Endothelial cell of umbilical vein (primary cell): ENCODE results near the gene SPDEF. TPM values are rescaled to one million over a fixed set of nuclear protein-coding genes. Genes with fewer than 3 reads are reported as not detected.

ENCODE experiments used
- BruUV-seq: library from RNA; stranded (reverse); fragments of 400-500 nt; replicated peaks from 2 replicates; lab custom pipeline; 2021; lab: Mats Ljungman, UMichigan
- CTCF ChIA-PET: fragments of 300-600, 350-600 bp; sonication (Branson Sonifier 250); formaldehyde crosslinking; loops from one replicate; lab custom pipeline; 2021; ENCODE audit warnings: antibody characterized with exemption, inconsistent platforms; lab: Charles Lee
- POLR2A ChIA-PET: fragments of 300-600, 350-600 bp; sonication (Branson Sonifier 250); formaldehyde crosslinking; loops from one replicate; lab custom pipeline; 2021; ENCODE audit warnings: antibody characterized with exemption, inconsistent platforms; lab: Charles Lee
- DNase-seq: peaks from one replicate; pipeline ENCODE4 v3.0.0-alpha.2; 2011; ENCODE audit warnings: low read depth, low spot score
- FAIRE-seq: peaks from 2 replicates; lab custom pipeline; 2011; peaks lifted over from hg19 to GRCh38; lab: Jason Lieb, UNC
- H2AFZ ChIP-seq: 2 replicates; pipeline ENCODE4 v1.6.0; 2012; ENCODE audit warnings: low read depth, low read length, control low read depth, inconsistent platforms
- H3K27ac ChIP-seq: 2 replicates; pipeline ENCODE4 v1.5.1; 2011; ENCODE audit warnings: low read depth, mild to moderate bottlenecking, control low read depth, low read length, moderate library complexity; ENCODE audit not compliant: insufficient read depth
- H3K27me3 ChIP-seq, 2 experiments: 2 replicates each; pipeline versions ENCODE4 v1.6.0 to v1.6.1; 2011; ENCODE audit warnings: low read length in 2 of 2, mixed read lengths in 1 of 2; ENCODE audit not compliant: control insufficient read depth in 2 of 2, insufficient read depth in 2 of 2
- H3K36me3 ChIP-seq, 2 experiments: 2 replicates in 1 of 2; 3 replicates in 1 of 2; pipeline ENCODE4 v1.5.1; 2011; ENCODE audit warnings: low read length in 2 of 2, mild to moderate bottlenecking in 1 of 2, moderate library complexity in 1 of 2; ENCODE audit not compliant: control insufficient read depth in 2 of 2, insufficient read depth in 2 of 2; ENCODE audit errors: extremely low read depth in 1 of 2
- H3K4me1 ChIP-seq: 3 replicates; pipeline ENCODE4 v1.5.1; 2011; ENCODE audit warnings: mild to moderate bottlenecking, low read length; ENCODE audit not compliant: control insufficient read depth, insufficient read depth; ENCODE audit errors: extremely low read depth
- H3K4me2 ChIP-seq: 2 replicates; pipeline ENCODE4 v1.6.1; 2011; ENCODE audit warnings: low read length, control low read depth, mixed read lengths; ENCODE audit not compliant: insufficient read depth
- H3K4me3 ChIP-seq, 3 experiments: fragments of 200-600 bp in 1 of 3; sonication (generic), shearing (Covaris generic) in 1 of 3; replicated peaks in 1 of 3; 2 replicates each; pipeline ENCODE4 v1.5.1; 2011 to 2016; ENCODE audit warnings: control low read depth in 3 of 3, low read length in 3 of 3, mild to moderate bottlenecking in 2 of 3, inconsistent platforms in 1 of 3, low read depth in 1 of 3, moderate library complexity in 1 of 3; ENCODE audit not compliant: insufficient read depth in 1 of 3
- H3K79me2 ChIP-seq: 2 replicates; pipeline ENCODE4 v1.6.0; 2012; ENCODE audit warnings: low read length, inconsistent platforms; ENCODE audit not compliant: control insufficient read depth, insufficient read depth
- H3K9ac ChIP-seq: replicated peaks from 2 replicates; pipeline ENCODE3; 2011; ENCODE audit warnings: low read length, control low read depth; ENCODE audit not compliant: insufficient read depth; ENCODE audit errors: extremely low read depth
- H3K9me1 ChIP-seq: replicated peaks from 3 replicates; pipeline ENCODE4 v1.6.0; 2011; ENCODE audit warnings: mild to moderate bottlenecking, low read length; ENCODE audit not compliant: control insufficient read depth, insufficient read depth; ENCODE audit errors: extremely low read depth
- H3K9me3 ChIP-seq: replicated peaks from 2 replicates; pipeline ENCODE4 v1.5.1; 2012; ENCODE audit warnings: low read length, inconsistent platforms; ENCODE audit not compliant: control insufficient read depth, insufficient read depth
- H4K20me1 ChIP-seq: replicated peaks from 2 replicates; pipeline ENCODE3; 2011; ENCODE audit warnings: mild to moderate bottlenecking, low read length; ENCODE audit not compliant: control insufficient read depth, insufficient read depth; ENCODE audit errors: extremely low read depth
- CTCF ChIP-seq, 2 donors: IDR thresholded peaks; 1 replicate in 1 of 2; 2 replicates in 1 of 2; pipeline ENCODE4 v1.5.1; 2011; ENCODE audit warnings: low read length in 2 of 2, mild to moderate bottlenecking in 2 of 2, moderate library complexity in 2 of 2, control low read depth in 1 of 2, inconsistent platforms in 1 of 2, low read depth in 1 of 2; ENCODE audit not compliant: insufficient read depth in 1 of 2; ENCODE audit errors: extremely low read depth in 1 of 2
- EZH2 ChIP-seq: IDR thresholded peaks from 2 replicates; pipeline ENCODE4 v1.6.1; 2012; ENCODE audit warnings: borderline replicate concordance, low read depth, mild to moderate bottlenecking, moderate library complexity, low read length, inconsistent platforms; ENCODE audit not compliant: severe bottlenecking
- FOS ChIP-seq: IDR thresholded peaks from 2 replicates; pipeline ENCODE4 v1.6.1; 2011; ENCODE audit warnings: mild to moderate bottlenecking, low read length, moderate library complexity, borderline replicate concordance; ENCODE audit not compliant: insufficient read depth
- GATA2 ChIP-seq: IDR thresholded peaks from 2 replicates; pipeline ENCODE4 v1.7.0; 2011; ENCODE audit warnings: low read depth, mild to moderate bottlenecking, moderate library complexity, mixed read lengths, low read length; ENCODE audit not compliant: insufficient read length, insufficient read depth
- JUN ChIP-seq: IDR thresholded peaks from 2 replicates; pipeline ENCODE4 v1.6.1; 2011; ENCODE audit warnings: borderline replicate concordance, low read depth; ENCODE audit not compliant: insufficient read length, insufficient read depth
- POLR2A ChIP-seq: IDR thresholded peaks from 2 replicates; pipeline ENCODE4 v1.6.1; 2012; ENCODE audit warnings: low read depth, mild to moderate bottlenecking, control low read depth, low read length
- POLR2AphosphoS5 ChIP-seq: IDR thresholded peaks from 2 replicates; pipeline ENCODE4 v1.6.1; 2012; ENCODE audit warnings: low read depth, mild to moderate bottlenecking, control low read depth, low read length, moderate library complexity; ENCODE audit not compliant: insufficient read depth
- dilution Hi-C: fragments of 300-500 bp; cut with MboI; formaldehyde crosslinking; loops from one replicate; pipeline ENCODE4 v1.15.0; 2019; ENCODE audit warnings: low sequenced_read_pairs; ENCODE audit not compliant: extremely low pct_ligation_motif_present
- intact Hi-C: fragments of 100-400 bp; cut with micrococcal nuclease; formaldehyde crosslinking; loops from one replicate; pipeline ENCODE4 v1.10.0; 2022
- polyA plus RNA-seq, 4 experiments: library from polyadenylated mRNA; depleted of rRNA in 3 of 4; stranded (reverse) in 3 of 4; unstranded in 1 of 4; fragments of >200 nt; gene quantifications; 2 replicates each; pipeline versions ENCODE4 v1.2.1 to v1.2.3, GENCODE V29; 2011 to 2012; ENCODE audit warnings: missing spikeins in 1 of 4
- total RNA-seq: library from RNA; stranded (reverse); gene quantifications from 2 replicates; pipeline ENCODE4 v1.2.3, GENCODE V29; 2021
- TF ChIP-seq, protein P1 (sequence below): IDR thresholded peaks from 2 replicates; pipeline ENCODE4 v1.6.1; 2011; ENCODE audit not compliant: insufficient read depth, insufficient read length

Gene SPDEF
- total and polyA plus RNA-seq, 2 donors (not counting 3 experiments of a cell fraction or from before 2014, with no cell fraction given): not detected

DNA sequence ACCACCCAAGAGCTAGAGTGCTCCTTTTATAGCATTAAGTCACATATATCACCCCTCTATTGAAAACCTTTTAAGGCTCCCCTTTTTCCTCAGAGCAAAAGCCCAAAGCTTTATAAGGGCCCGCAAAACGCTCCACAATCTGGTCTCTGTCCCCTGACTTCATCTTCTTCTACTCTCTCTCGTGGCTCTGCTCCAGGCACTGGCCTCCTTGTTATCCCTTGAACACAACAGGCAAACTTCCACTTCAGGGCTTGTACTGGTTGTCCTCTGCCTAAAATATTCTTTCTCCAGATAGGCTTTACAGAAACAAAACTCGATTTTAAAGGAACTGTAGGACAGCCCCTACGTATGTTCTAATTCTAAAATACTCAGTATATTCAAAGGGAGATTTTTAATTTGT, 44.0 kb upstream of the SPDEF start:
- BruUV-seq: no TSS peak
- no peaks in the 10 kb centered on the region for H3K27me3 ChIP-seq
- intact Hi-C loops (no loop called here), dilution Hi-C loops (no loop called here)
- FAIRE-seq: no peak
- H3K4me1 ChIP-seq: no peaks in the 10 kb centered on the region
- CTCF ChIA-PET: interaction anchor here (1.0 to 3.2 kb wide), 3 partner anchors 9 to 437 kb away, joined by 3 to 13 read pairs (median 5); no protein-coding TSS in a partner anchor
- H3K9me1 ChIP-seq: no peaks in the 10 kb centered on the region
- no peak overlapping the region for H3K27ac ChIP-seq
- H3K79me2 ChIP-seq: peaks cover 12% of the 10 kb centered on the region
- DNase-seq: no peak
- no peak overlapping the region for H3K9ac ChIP-seq
- POLR2A ChIA-PET: no interaction called here
- H3K36me3 ChIP-seq: no peaks in the 10 kb centered on the region
- no peak overlapping the region for H2AFZ ChIP-seq
- H3K4me2 ChIP-seq: no peak overlapping the region
- H3K4me3 ChIP-seq: no peak overlapping the region
- peaks cover 2% of the 10 kb centered on the region for H4K20me1 ChIP-seq
- H3K9me3 ChIP-seq: no peaks in the 10 kb centered on the region
- TF ChIP-seq, protein P1, sequence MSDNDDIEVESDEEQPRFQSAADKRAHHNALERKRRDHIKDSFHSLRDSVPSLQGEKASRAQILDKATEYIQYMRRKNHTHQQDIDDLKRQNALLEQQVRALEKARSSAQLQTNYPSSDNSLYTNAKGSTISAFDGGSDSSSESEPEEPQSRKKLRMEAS: no peak
- TF ChIP-seq EZH2 (no peak), GATA2 (no peak), JUN (no peak), CTCF (IDR thresholded peaks at IDR 0.05; ENCODE audit: extremely low read depth in 1 of 2, insufficient read depth in 1 of 2, low read depth in 1 of 2, low read length in 2 of 2) (no peak), POLR2A (no peak), FOS (no peak), POLR2AphosphoS5 (no peak)
